ENCODE results near the gene TCF4.

GRCh38 chr18:55415258-55415871 is 172.6 kb downstream of the TCF4 start:
- TF ChIP-seq CTCF (conservative IDR thresholded peaks at IDR 0.05; ENCODE audit: low read depth, low read length), result peak; percentile 96
- no peak for TF ChIP-seq EZH2phosphoT487 (IDR thresholded peaks at IDR 0.05; ENCODE audit: borderline replicate concordance, low read length)
- TF ChIP-seq EZH2 (IDR thresholded peaks at IDR 0.05; ENCODE audit: low read length, unreplicated experiment), result no peak
